ENCODE results near the gene TMEM129. TPM values are rescaled to one million over a fixed set of nuclear protein-coding genes. Genes with fewer than 3 reads are reported as not detected.

Gene TMEM129
- total and polyA plus RNA-seq, 4 donors, result 14.8 to 36.4 (median 25.8) TPM

DNA sequence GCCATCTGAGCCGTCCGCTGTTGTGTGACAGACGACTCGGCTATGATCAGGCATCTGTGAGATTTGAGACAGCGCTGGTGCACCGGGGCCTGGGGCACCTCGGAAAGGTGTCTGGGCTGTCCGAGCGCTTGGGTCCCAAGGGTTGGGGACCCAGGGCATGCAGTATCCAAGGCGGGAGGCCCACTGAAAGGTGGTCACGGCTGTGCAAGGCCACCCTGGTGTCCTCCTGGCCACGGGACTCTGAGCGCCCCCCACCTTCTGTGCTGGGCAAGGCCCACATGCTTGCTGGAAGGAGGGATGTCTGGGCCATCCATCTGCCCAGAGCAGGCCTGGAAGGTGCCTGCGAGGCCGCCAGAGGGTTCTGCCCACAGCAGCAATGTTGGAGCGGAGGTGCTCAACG is 20.1 kb upstream of the TMEM129 start:
- Histone ChIP-seq H3K9me3 (ENCODE audit: control insufficient read depth, low read length) (peaks cover 4% of the 10 kb centered on the region), H3K27ac (ENCODE audit: low read depth in 1 of 2, low read length in 2 of 2) (no peak overlapping the region), H3K27me3 (ENCODE audit: control insufficient read depth in 1 of 2, insufficient read depth in 2 of 2, low read length in 1 of 2) (no peaks in the 10 kb centered on the region), H3K4me3 (ENCODE audit: low read length in 2 of 2) (no peak overlapping the region), H3K4me1 (ENCODE audit: control insufficient read depth in 1 of 2, insufficient read depth in 2 of 2, low read length in 2 of 2) (no peaks in the 10 kb centered on the region), H3K36me3 (ENCODE audit: control insufficient read depth in 1 of 2, insufficient read depth in 2 of 2, low read length in 1 of 2) (no peaks in the 10 kb centered on the region)
- intact Hi-C loops (cut with DNase I), result loop anchor here in 1 of 2 donors (10.0 kb wide), 1 partner anchor 64 kb away; no protein-coding TSS in a partner anchor
- WGBS, 2 donors, result 91 to 94% methylated on average over 17 of the region's 17 CpGs
- ATAC-seq (ENCODE audit: low FRiP score), result no peak
- no peak for DNase-seq

DNA sequence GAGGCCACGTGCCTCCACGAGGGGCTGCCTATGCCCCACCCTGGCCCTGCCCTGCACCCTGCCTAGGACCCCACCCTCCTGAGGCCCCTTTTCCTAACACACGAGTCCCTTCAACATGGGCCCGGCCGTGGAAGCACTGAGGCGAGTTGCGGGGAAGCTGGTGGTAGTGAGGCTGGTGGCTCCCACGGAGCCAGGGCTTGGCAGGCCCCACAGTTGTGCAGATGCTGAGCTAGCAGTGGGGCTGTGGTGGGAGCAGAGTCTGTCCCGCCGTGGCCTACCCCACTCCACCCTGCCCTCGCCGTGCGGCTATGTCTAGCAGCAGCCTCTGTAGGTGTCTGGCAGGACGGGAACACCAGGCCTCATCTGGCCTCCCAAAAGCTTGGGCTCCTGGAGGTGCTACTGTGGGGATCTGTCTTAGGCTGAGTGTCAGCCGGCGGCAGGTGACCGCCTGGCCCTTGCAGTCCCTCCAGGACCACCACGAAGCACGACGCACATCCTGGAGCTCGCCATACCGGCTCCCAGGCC is 19.0 kb upstream of the TMEM129 start:
- Histone ChIP-seq H3K27me3 (ENCODE audit: control insufficient read depth in 1 of 2, insufficient read depth in 2 of 2, low read length in 1 of 2) (no peaks in the 10 kb centered on the region), H3K36me3 (ENCODE audit: control insufficient read depth in 1 of 2, insufficient read depth in 2 of 2, low read length in 1 of 2) (no peaks in the 10 kb centered on the region), H3K4me3 (ENCODE audit: low read length in 2 of 2) (no peak overlapping the region), H3K4me1 (ENCODE audit: control insufficient read depth in 1 of 2, insufficient read depth in 2 of 2, low read length in 2 of 2) (no peaks in the 10 kb centered on the region), H3K9me3 (ENCODE audit: control insufficient read depth, low read length) (peaks cover 4% of the 10 kb centered on the region), H3K27ac (ENCODE audit: low read depth in 1 of 2, low read length in 2 of 2) (no peak overlapping the region)
- WGBS, 2 donors, result 96 to 97% methylated on average over 22 of the region's 22 CpGs
- intact Hi-C loops (cut with DNase I), result loop anchor here in 1 of 2 donors (10.0 kb wide), 1 partner anchor 65 kb away; no protein-coding TSS in a partner anchor
- ATAC-seq (ENCODE audit: low FRiP score) (no peak), DNase-seq (no peak)

DNA sequence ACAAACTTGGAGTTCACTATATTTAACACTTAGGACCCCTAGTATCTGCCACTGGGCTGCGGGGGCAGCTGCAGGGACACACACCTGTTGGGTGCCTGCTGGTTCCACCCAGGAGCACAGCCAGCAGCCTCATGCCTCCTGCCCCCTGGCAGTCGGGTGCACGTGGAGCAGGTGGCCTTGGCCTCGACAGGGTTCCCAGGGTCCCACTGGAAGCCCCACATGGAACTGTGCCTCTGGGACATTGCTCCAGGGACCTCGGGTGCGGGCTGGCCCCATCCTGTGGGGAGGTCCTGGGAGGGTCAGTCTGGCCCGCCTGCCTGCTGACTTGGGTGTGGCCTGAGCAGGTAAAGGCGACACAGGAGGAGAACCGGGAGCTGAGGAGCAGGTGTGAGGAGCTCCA is 18.2 kb upstream of the TMEM129 start:
- intact Hi-C loops (cut with DNase I), result no loop called here
- DNase-seq (no peak), ATAC-seq (ENCODE audit: low FRiP score) (no peak)
- H3K27ac ChIP-seq (ENCODE audit: low read depth in 1 of 2, low read length in 2 of 2), result no peak overlapping the region
- 98% methylated on average over 9 of the region's 9 CpGs for WGBS, 2 donors
- no peak overlapping the region for H3K4me3 ChIP-seq (ENCODE audit: low read length in 2 of 2)
- no peaks in the 10 kb centered on the region for H3K36me3 ChIP-seq (ENCODE audit: control insufficient read depth in 1 of 2, insufficient read depth in 2 of 2, low read length in 1 of 2)
- no peaks in the 10 kb centered on the region for H3K4me1 ChIP-seq (ENCODE audit: control insufficient read depth in 1 of 2, insufficient read depth in 2 of 2, low read length in 2 of 2)
- no peaks in the 10 kb centered on the region for H3K27me3 ChIP-seq (ENCODE audit: control insufficient read depth in 1 of 2, insufficient read depth in 2 of 2, low read length in 1 of 2)
- H3K9me3 ChIP-seq (ENCODE audit: control insufficient read depth, low read length), result peaks cover 4% of the 10 kb centered on the region

DNA sequence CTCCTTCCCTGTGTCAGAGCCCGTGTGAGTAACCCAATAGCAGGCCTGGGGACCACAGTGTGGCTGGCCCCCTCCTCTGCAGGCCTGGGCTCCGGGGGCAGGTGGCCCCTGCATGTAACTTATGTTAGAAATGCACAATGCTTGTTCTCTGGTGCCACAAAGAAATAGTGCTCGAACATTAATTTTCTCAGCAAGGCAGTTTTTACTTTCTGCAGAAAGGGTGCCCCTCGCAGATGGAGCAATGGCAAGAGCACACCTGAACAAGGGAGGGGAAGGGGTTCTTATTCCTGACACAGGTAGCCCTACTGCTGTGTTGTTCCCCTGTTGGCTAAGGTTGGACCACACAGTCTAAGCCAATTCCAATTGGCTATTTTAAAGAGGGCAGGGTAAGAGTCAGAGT is 17.3 kb upstream of the TMEM129 start:
- H3K9me3 ChIP-seq (ENCODE audit: control insufficient read depth, low read length), result peaks cover 4% of the 10 kb centered on the region
- DNase-seq (no peak), ATAC-seq (ENCODE audit: low FRiP score) (no peak)
- H3K27me3 ChIP-seq (ENCODE audit: control insufficient read depth in 1 of 2, insufficient read depth in 2 of 2, low read length in 1 of 2), result no peaks in the 10 kb centered on the region
- 97 to 100% methylated on average over 4 of the region's 4 CpGs for WGBS, 2 donors
- no peaks in the 10 kb centered on the region for H3K4me1 ChIP-seq (ENCODE audit: control insufficient read depth in 1 of 2, insufficient read depth in 2 of 2, low read length in 2 of 2)
- no peak overlapping the region for H3K27ac ChIP-seq (ENCODE audit: low read depth in 1 of 2, low read length in 2 of 2)
- intact Hi-C loops (cut with DNase I), result no loop called here
- H3K4me3 ChIP-seq (ENCODE audit: low read length in 2 of 2), result no peak overlapping the region
- no peaks in the 10 kb centered on the region for H3K36me3 ChIP-seq (ENCODE audit: control insufficient read depth in 1 of 2, insufficient read depth in 2 of 2, low read length in 1 of 2)

DNA sequence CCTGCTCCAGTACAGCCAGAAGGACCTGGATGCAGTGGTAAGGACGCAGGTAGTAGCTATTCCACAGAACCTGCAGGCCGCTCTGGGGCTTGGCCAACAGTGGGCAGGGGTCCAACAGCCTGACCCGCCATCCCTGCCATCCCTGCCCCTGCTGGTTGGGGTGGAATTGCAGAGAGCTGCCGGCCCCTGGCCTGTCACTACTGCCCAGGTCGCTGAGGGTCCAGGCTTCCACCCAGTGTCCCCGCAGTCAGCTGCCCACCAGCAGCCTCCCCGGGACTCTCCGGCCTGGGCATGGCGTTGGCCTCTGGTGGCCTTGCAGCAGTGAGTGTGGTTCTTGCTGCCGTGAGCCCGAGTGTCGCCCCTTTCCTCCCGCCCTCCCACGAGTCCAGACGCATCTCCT is 16.5 kb upstream of the TMEM129 start:
- intact Hi-C loops (cut with DNase I), result no loop called here
- WGBS, 2 donors, result 98% methylated on average over 15 of the region's 15 CpGs
- no peak for ATAC-seq (ENCODE audit: low FRiP score)
- peaks cover 4% of the 10 kb centered on the region for H3K9me3 ChIP-seq (ENCODE audit: control insufficient read depth, low read length)
- H3K27me3 ChIP-seq (ENCODE audit: control insufficient read depth in 1 of 2, insufficient read depth in 2 of 2, low read length in 1 of 2), result no peaks in the 10 kb centered on the region
- H3K4me1 ChIP-seq (ENCODE audit: control insufficient read depth in 1 of 2, insufficient read depth in 2 of 2, low read length in 2 of 2), result no peaks in the 10 kb centered on the region
- no peak for DNase-seq
- H3K36me3 ChIP-seq (ENCODE audit: control insufficient read depth in 1 of 2, insufficient read depth in 2 of 2, low read length in 1 of 2), result no peaks in the 10 kb centered on the region
- no peak overlapping the region for H3K4me3 ChIP-seq (ENCODE audit: low read length in 2 of 2)
- no peak overlapping the region for H3K27ac ChIP-seq (ENCODE audit: low read depth in 1 of 2, low read length in 2 of 2)

DNA sequence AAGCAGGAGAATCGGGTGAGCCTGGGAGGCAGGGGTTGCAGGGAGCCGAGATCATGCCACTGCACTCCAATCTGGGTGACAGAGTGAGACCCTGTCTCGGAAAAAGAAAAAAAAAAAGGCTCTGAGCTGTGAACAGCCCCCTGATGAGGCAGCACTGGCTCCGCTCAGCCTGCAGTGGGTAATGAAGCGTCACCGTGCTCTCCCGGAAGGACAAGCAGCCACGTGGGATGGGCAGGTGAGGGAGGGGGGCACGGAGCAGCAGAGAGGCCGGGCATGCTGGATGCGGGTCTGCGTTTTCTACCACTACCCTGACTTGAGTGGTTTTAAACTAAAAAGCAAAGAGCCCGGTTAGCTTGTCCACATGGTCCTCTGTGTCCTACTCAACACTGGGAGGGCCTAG is 15.7 kb upstream of the TMEM129 start:
- Histone ChIP-seq H3K27me3 (ENCODE audit: control insufficient read depth in 1 of 2, insufficient read depth in 2 of 2, low read length in 1 of 2) (no peaks in the 10 kb centered on the region), H3K4me1 (ENCODE audit: control insufficient read depth in 1 of 2, insufficient read depth in 2 of 2, low read length in 2 of 2) (no peaks in the 10 kb centered on the region), H3K4me3 (ENCODE audit: low read length in 2 of 2) (no peak overlapping the region), H3K9me3 (ENCODE audit: control insufficient read depth, low read length) (peaks cover 4% of the 10 kb centered on the region), H3K36me3 (ENCODE audit: control insufficient read depth in 1 of 2, insufficient read depth in 2 of 2, low read length in 1 of 2) (no peaks in the 10 kb centered on the region), H3K27ac (ENCODE audit: low read depth in 1 of 2, low read length in 2 of 2) (no peak overlapping the region)
- 94 to 96% methylated on average over 13 of the region's 13 CpGs for WGBS, 2 donors
- ATAC-seq (ENCODE audit: low FRiP score) (no peak), DNase-seq (no peak)
- intact Hi-C loops (cut with DNase I), result no loop called here

DNA sequence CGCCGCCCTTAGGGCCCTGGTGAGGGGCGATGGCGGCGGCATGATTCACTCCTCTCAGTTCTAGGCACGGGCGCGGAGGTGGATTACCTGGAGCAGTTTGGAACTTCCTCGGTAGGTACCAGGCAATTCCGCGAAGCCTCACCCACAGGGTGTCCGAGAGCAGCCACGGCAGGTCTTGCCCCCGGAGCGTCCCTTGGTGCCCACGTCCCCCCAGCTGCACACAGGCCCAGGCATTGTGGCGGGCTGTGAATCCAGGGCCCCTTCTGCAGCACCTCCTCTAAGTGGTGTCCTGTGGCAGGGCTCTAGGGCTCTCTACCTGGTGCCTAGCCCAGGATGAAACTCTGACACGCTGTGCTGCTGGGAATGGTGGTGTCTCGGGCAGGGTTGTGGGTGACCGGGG is 14.1 kb upstream of the TMEM129 start:
- peaks cover 4% of the 10 kb centered on the region for H3K9me3 ChIP-seq (ENCODE audit: control insufficient read depth, low read length)
- H3K4me3 ChIP-seq (ENCODE audit: low read length in 2 of 2), result no peak overlapping the region
- no peak overlapping the region for H3K27ac ChIP-seq (ENCODE audit: low read depth in 1 of 2, low read length in 2 of 2)
- 94 to 95% methylated on average over 20 of the region's 20 CpGs for WGBS, 2 donors
- no peaks in the 10 kb centered on the region for H3K27me3 ChIP-seq (ENCODE audit: control insufficient read depth in 1 of 2, insufficient read depth in 2 of 2, low read length in 1 of 2)
- DNase-seq, result no peak
- H3K4me1 ChIP-seq (ENCODE audit: control insufficient read depth in 1 of 2, insufficient read depth in 2 of 2, low read length in 2 of 2), result no peaks in the 10 kb centered on the region
- ATAC-seq (ENCODE audit: low FRiP score), result peak; percentile 5
- H3K36me3 ChIP-seq (ENCODE audit: control insufficient read depth in 1 of 2, insufficient read depth in 2 of 2, low read length in 1 of 2), result no peaks in the 10 kb centered on the region
- intact Hi-C loops (cut with DNase I), result no loop called here

DNA sequence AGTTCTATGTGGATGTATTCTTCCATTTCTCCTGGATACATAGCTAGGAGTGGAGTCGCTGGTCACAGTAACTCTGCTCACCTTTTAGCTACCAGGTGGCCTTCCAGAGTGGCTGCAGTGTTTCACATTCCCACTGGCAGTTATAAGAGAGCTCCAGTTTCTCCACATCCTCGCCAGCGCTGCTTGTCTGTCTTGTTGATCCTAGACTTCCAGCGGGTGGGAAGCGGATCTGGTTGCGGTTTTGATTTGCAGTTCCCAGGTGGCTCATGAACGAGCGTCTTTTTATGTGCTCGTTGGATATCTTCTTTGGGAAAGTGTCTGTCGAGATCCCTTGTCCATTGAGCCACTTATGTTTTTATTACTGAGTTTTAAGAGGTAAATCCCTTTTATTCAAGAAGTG is 11.8 kb upstream of the TMEM129 start:
- ATAC-seq (ENCODE audit: low FRiP score) (no peak), DNase-seq (peak in 1 of 2 donors; percentile 17)
- 93 to 94% methylated on average over 10 of the region's 10 CpGs for WGBS, 2 donors
- Histone ChIP-seq H3K27me3 (ENCODE audit: control insufficient read depth in 1 of 2, insufficient read depth in 2 of 2, low read length in 1 of 2) (no peaks in the 10 kb centered on the region), H3K4me1 (ENCODE audit: control insufficient read depth in 1 of 2, insufficient read depth in 2 of 2, low read length in 2 of 2) (no peaks in the 10 kb centered on the region), H3K27ac (ENCODE audit: low read depth in 1 of 2, low read length in 2 of 2) (no peak overlapping the region), H3K36me3 (ENCODE audit: control insufficient read depth in 1 of 2, insufficient read depth in 2 of 2, low read length in 1 of 2) (no peaks in the 10 kb centered on the region), H3K4me3 (ENCODE audit: low read length in 2 of 2) (no peak overlapping the region), H3K9me3 (ENCODE audit: control insufficient read depth, low read length) (no peaks in the 10 kb centered on the region)
- intact Hi-C loops (cut with DNase I), result no loop called here

DNA sequence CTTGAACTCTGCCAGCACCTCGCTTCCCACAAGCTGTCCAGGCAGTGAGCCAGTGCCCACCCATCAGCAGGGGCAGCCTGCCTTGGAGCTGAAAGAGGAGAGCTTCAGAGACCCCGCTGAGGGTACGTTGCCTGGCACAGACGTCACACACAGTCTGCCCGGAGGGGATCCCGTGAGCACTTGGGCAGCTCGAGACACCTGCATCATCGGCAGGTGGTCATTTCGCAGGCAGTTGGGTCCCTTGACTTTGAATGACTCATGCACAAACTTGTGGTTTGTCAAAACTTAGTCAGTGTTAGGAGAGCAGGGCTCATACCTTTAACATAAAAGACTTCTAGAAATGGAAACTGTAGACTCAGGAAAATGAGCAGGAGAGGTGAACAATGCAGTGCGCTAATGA is 10.1 kb upstream of the TMEM129 start:
- DNase-seq (peak in 1 of 2 donors; percentile 30), ATAC-seq (ENCODE audit: low FRiP score) (no peak)
- intact Hi-C loops (cut with DNase I), result no loop called here
- Histone ChIP-seq H3K36me3 (ENCODE audit: control insufficient read depth in 1 of 2, insufficient read depth in 2 of 2, low read length in 1 of 2) (no peaks in the 10 kb centered on the region), H3K4me1 (ENCODE audit: control insufficient read depth in 1 of 2, insufficient read depth in 2 of 2, low read length in 2 of 2) (no peaks in the 10 kb centered on the region), H3K4me3 (ENCODE audit: low read length in 2 of 2) (no peak overlapping the region), H3K27me3 (ENCODE audit: control insufficient read depth in 1 of 2, insufficient read depth in 2 of 2, low read length in 1 of 2) (no peaks in the 10 kb centered on the region), H3K27ac (ENCODE audit: low read depth in 1 of 2, low read length in 2 of 2) (no peak overlapping the region), H3K9me3 (ENCODE audit: control insufficient read depth, low read length) (no peaks in the 10 kb centered on the region)
- 96% methylated on average over 10 of the region's 10 CpGs for WGBS, 2 donors

Data from aorta (tissue), 5 donors.